CD4-positive, alpha-beta memory T cell (primary cell): ENCODE measurements around the gene KATNIP. TPM values are rescaled to one million over a fixed set of nuclear protein-coding genes. Genes with fewer than 3 reads are reported as not detected.

ENCODE experiments used
- CTCF ChIA-PET: fragments of 350-600 bp; sonication (Branson Sonifier 250); formaldehyde crosslinking; loops from one replicate; lab custom pipeline; 2021; ENCODE audit warnings: inconsistent platforms; ENCODE audit not compliant: partially characterized antibody; lab: Charles Lee
- POLR2A ChIA-PET: fragments of 350-600 bp; sonication (Branson Sonifier 250); formaldehyde crosslinking; loops from one replicate; lab custom pipeline; 2021; ENCODE audit not compliant: partially characterized antibody; lab: Charles Lee
- DNase-seq, 5 donors: peaks; one replicate each; pipeline versions ENCODE4 v3.0.0 to v3.0.0-alpha.2; 2020 to 2022; ENCODE audit warnings: mixed read lengths in 1 of 5
- H3K27ac ChIP-seq: one replicate; pipeline ENCODE4 v1.7.0; 2013; ENCODE audit warnings: low read depth, low read length
- H3K27me3 ChIP-seq: 2 replicates; pipeline ENCODE4 v1.7.0; 2013; ENCODE audit warnings: mild to moderate bottlenecking, low read length, moderate library complexity; ENCODE audit not compliant: insufficient read depth
- H3K36me3 ChIP-seq: 2 replicates; pipeline ENCODE4 v1.7.0; 2013; ENCODE audit warnings: mild to moderate bottlenecking, low read length, moderate library complexity; ENCODE audit not compliant: insufficient read depth
- H3K4me1 ChIP-seq: 2 replicates; pipeline ENCODE4 v1.7.0; 2013; ENCODE audit warnings: mild to moderate bottlenecking, low read length, moderate library complexity; ENCODE audit not compliant: insufficient read depth
- H3K4me3 ChIP-seq, 2 donors: one replicate each; pipeline ENCODE4 v1.7.0; 2013; ENCODE audit warnings: low read length in 2 of 2, mild to moderate bottlenecking in 1 of 2
- H3K9me3 ChIP-seq, 2 donors: one replicate each; pipeline ENCODE4 v1.7.0; 2013; ENCODE audit warnings: low read length in 2 of 2, control low read depth in 1 of 2; ENCODE audit not compliant: control insufficient read depth in 1 of 2
- H3K27ac Mint-ChIP-seq, 7 donors: one replicate each; pipeline ENCODE4 v1.8.0; 2020 to 2021; ENCODE audit warnings: mixed read lengths in 7 of 7, mild to moderate bottlenecking in 6 of 7, inconsistent platforms in 3 of 7, moderate library complexity in 3 of 7
- H3K27me3 Mint-ChIP-seq, 2 donors: one replicate each; pipeline ENCODE4 v1.8.0; 2020 to 2021; ENCODE audit warnings: mixed read lengths in 2 of 2
- H3K36me3 Mint-ChIP-seq, 2 donors: one replicate each; pipeline ENCODE4 v1.8.0; 2020 to 2021; ENCODE audit warnings: mixed read lengths in 2 of 2, inconsistent platforms in 1 of 2, mild to moderate bottlenecking in 1 of 2
- H3K4me1 Mint-ChIP-seq, 4 donors: one replicate each; pipeline ENCODE4 v1.8.0; 2020 to 2021; ENCODE audit warnings: mixed read lengths in 4 of 4, mild to moderate bottlenecking in 1 of 4
- H3K4me3 Mint-ChIP-seq, 8 donors: one replicate each; pipeline ENCODE4 v1.8.0; 2020 to 2021; ENCODE audit warnings: mixed read lengths in 8 of 8, mild to moderate bottlenecking in 7 of 8, moderate library complexity in 6 of 8, inconsistent platforms in 3 of 8
- H3K9me3 Mint-ChIP-seq, 8 donors: one replicate each; pipeline ENCODE4 v1.8.0; 2020 to 2021; ENCODE audit warnings: mixed read lengths in 8 of 8, mild to moderate bottlenecking in 5 of 8, inconsistent platforms in 3 of 8, moderate library complexity in 1 of 8
- intact Hi-C: fragments of 100-400 bp; cut with micrococcal nuclease; formaldehyde crosslinking; loops from one replicate; pipeline ENCODE4 v1.15.1; 2023
- polyA plus RNA-seq, 2 donors: library from polyadenylated mRNA; unstranded; fragments of 300-500 nt; fragmentation: Illumina TruSeq; gene quantifications; one replicate each; pipeline ENCODE4 v1.2.3, GENCODE V29; 2021
- total RNA-seq, 2 experiments: library from RNA; stranded (reverse); gene quantifications; one replicate each; pipeline ENCODE4 v1.2.3, GENCODE V29; 2021

KATNIP gene
- total and polyA plus RNA-seq, 4 experiments from 2014 or later, result 0.31 to 22.9 (median 12.9) TPM

DNA sequence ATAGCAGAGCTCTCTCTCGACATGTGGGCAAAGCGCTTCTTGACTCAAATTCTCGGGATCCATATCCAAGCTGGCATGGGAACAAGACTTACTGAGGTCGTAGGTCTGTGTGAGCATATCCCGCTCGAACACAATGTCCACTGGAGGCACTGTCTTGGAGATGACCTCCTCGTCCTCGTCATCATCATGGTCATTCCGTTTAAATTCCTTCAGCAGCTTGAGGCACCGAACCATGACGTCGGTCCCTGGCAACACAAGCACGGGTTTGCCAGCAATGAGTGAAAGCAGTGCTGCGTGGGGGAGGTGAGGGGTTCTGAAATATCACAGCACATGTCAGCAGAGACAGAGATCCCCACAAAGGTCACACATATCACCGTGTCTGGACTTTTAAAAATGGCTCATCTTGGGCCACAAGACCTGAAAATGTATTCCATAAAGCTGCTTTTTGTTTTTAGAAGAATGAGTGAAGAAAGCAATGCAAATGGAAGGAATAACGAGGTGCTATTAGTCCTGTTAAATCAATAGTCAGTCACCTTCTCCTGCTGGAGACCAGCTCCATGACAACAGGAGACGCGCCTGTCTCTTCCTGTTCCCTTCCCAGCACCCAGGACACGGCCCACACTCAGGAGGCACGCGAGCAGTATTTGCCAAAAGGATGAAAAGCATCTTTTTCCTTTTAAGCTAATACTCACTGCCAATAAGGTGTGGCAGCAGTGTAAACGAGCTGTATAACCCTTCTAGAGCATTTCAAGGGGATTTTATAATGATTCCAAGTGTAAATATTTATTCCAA, 38.1 kb upstream of the KATNIP start:
- no peak overlapping the region for H3K27ac ChIP-seq
- H3K4me3 ChIP-seq, result no peak overlapping the region
- H3K27me3 ChIP-seq, result no peaks in the 10 kb centered on the region
- Mint-ChIP-seq H3K9me3 (no peaks in the 10 kb centered on the region), H3K4me1 (peaks cover 0 to 4% (median 2%) of the 10 kb centered on the region in 4 donors), H3K27me3 (no peaks in the 10 kb centered on the region), H3K4me3 (no peak overlapping the region), H3K36me3 (peaks cover 52 to 78% of the 10 kb centered on the region in 2 donors), H3K27ac (peak overlapping the region in 1 of 7 donors; percentile 17)
- DNase-seq, result no peak
- POLR2A ChIA-PET, result no interaction called here
- no peaks in the 10 kb centered on the region for H3K9me3 ChIP-seq
- peaks cover 26% of the 10 kb centered on the region for H3K36me3 ChIP-seq
- intact Hi-C loops, result no loop called here
- H3K4me1 ChIP-seq, result no peaks in the 10 kb centered on the region
- CTCF ChIA-PET, result interaction anchor here (1.2 kb wide), 1 partner anchor 10 kb away, joined by 3 read pairs; no protein-coding TSS in a partner anchor

GRCh38 chr16:27514806-27515205, 35.1 kb upstream of the KATNIP start:
- H3K4me1 ChIP-seq, result no peaks in the 10 kb centered on the region
- no peaks in the 10 kb centered on the region for H3K27me3 ChIP-seq
- H3K9me3 ChIP-seq, result no peaks in the 10 kb centered on the region
- Mint-ChIP-seq H3K9me3 (no peaks in the 10 kb centered on the region), H3K27me3 (no peaks in the 10 kb centered on the region), H3K4me1 (peaks cover 0 to 4% (median 2%) of the 10 kb centered on the region in 4 donors), H3K27ac (peak overlapping the region in 3 of 7 donors; percentile 2 to 57 (median 46)), H3K4me3 (no peak overlapping the region), H3K36me3 (peaks cover 58 to 77% of the 10 kb centered on the region in 2 donors)
- H3K27ac ChIP-seq, result no peak overlapping the region
- ChIA-PET CTCF (interaction anchor here (1.8 kb wide), 1 partner anchor 18 kb away, joined by 4 read pairs; no protein-coding TSS in a partner anchor), POLR2A (no interaction called here)
- DNase-seq, result no peak
- peaks cover 26% of the 10 kb centered on the region for H3K36me3 ChIP-seq
- no peak overlapping the region for H3K4me3 ChIP-seq
- intact Hi-C loops, result no loop called here

DNA sequence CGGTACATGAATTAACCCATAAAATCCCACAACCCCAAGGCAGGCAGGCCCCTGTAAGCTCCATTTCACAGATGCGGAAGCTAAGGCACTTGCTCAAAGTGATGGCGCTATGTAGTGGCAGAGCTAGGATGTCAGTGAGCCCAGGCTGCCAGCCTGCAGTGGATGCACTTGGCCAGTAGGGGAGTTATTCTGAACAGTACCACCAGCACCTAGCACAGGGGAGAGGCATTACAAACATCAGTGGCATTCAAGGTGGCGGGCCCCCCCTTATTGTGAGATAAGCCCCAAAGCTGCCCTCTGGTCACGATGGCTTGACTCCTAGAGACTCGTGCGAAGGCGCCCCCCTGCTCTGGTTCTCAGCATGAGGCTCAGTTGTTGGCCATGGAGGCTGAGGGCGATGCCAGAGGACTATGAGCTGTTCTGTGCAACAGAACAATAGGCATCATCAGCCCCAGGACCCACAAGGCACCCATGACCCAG, 34.0 kb upstream of the KATNIP start:
- H3K4me1 Mint-ChIP-seq, result peaks cover 0 to 4% (median 2%) of the 10 kb centered on the region in 4 donors
- peaks cover 20% of the 10 kb centered on the region for H3K36me3 ChIP-seq
- POLR2A ChIA-PET, result no interaction called here
- peaks cover 52 to 70% of the 10 kb centered on the region in 2 donors for H3K36me3 Mint-ChIP-seq
- no peaks in the 10 kb centered on the region for H3K9me3 Mint-ChIP-seq
- no peak overlapping the region for H3K4me3 ChIP-seq
- DNase-seq, result no peak
- CTCF ChIA-PET, result interaction anchor here (1.8 kb wide), 1 partner anchor 19 kb away, joined by 4 read pairs; no protein-coding TSS in a partner anchor
- no peaks in the 10 kb centered on the region for H3K9me3 ChIP-seq
- no peak overlapping the region for H3K27ac ChIP-seq
- H3K4me1 ChIP-seq, result no peaks in the 10 kb centered on the region
- H3K27ac Mint-ChIP-seq, result peak overlapping the region in 1 of 7 donors; percentile 31
- no peak overlapping the region for H3K4me3 Mint-ChIP-seq
- intact Hi-C loops, result no loop called here
- H3K27me3 ChIP-seq, result no peaks in the 10 kb centered on the region
- no peaks in the 10 kb centered on the region for H3K27me3 Mint-ChIP-seq

DNA sequence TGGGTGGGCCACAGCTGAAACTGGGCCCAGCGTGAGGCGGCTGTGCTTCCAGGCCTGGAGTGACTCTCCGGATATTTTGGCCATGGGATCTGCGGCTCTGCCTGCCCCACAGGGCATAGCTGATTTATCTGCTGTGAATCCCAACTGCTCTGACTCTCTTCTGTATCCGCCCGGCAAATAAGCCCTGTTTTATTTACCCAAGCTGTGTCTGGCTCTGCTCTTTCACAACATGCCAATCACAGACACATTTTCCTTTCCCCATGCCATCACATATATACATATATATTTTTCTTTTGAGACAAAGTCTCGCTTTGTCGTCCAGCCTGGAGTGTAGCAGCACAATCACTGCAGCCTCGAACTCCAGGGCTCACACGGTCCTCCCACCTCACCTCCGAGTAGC, 33.6 kb upstream of the KATNIP start:
- ChIA-PET CTCF (interaction anchor here (1.8 kb wide), 1 partner anchor 20 kb away, joined by 4 read pairs; no protein-coding TSS in a partner anchor), POLR2A (no interaction called here)
- Mint-ChIP-seq H3K36me3 (peaks cover 48 to 66% of the 10 kb centered on the region in 2 donors), H3K4me3 (no peak overlapping the region), H3K27me3 (no peaks in the 10 kb centered on the region), H3K4me1 (peaks cover 0 to 4% (median 2%) of the 10 kb centered on the region in 4 donors), H3K9me3 (no peaks in the 10 kb centered on the region), H3K27ac (peak overlapping the region in 1 of 7 donors; percentile 75)
- intact Hi-C loops, result no loop called here
- peaks cover 17% of the 10 kb centered on the region for H3K36me3 ChIP-seq
- no peaks in the 10 kb centered on the region for H3K4me1 ChIP-seq
- no peaks in the 10 kb centered on the region for H3K27me3 ChIP-seq
- H3K4me3 ChIP-seq, result no peak overlapping the region
- H3K27ac ChIP-seq, result no peak overlapping the region
- H3K9me3 ChIP-seq, result no peaks in the 10 kb centered on the region
- DNase-seq, result no peak

DNA sequence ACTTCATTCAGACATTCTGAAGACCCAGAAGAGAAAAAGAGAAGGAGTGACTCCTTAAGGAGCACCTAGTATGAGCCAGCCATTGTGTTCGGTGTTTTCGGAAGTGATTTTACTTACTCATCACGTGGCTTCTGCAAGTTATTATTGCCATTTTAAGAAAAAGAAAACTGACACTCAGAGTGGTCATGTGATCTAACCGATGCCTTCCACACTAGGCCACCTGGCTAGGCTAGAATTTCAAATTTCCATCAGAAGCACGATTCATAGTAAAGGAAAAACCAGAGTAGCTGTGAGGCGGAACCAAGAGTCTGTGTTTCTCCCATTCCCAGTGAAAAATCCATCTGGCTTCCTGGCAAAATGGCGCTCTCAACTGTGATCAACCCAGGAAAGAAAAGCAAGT, 32.3 kb upstream of the KATNIP start:
- H3K36me3 ChIP-seq, result peaks cover 22% of the 10 kb centered on the region
- intact Hi-C loops, result no loop called here
- H3K27ac ChIP-seq, result no peak overlapping the region
- Mint-ChIP-seq H3K9me3 (no peaks in the 10 kb centered on the region), H3K27ac (no peak overlapping the region), H3K27me3 (no peaks in the 10 kb centered on the region), H3K4me1 (peaks cover 0 to 5% (median 3%) of the 10 kb centered on the region in 4 donors), H3K36me3 (peaks cover 45 to 62% of the 10 kb centered on the region in 2 donors), H3K4me3 (no peak overlapping the region)
- ChIA-PET POLR2A (no interaction called here), CTCF (no interaction called here)
- no peak overlapping the region for H3K4me3 ChIP-seq
- H3K27me3 ChIP-seq, result no peaks in the 10 kb centered on the region
- H3K4me1 ChIP-seq, result no peaks in the 10 kb centered on the region
- no peaks in the 10 kb centered on the region for H3K9me3 ChIP-seq
- DNase-seq, result no peak

DNA sequence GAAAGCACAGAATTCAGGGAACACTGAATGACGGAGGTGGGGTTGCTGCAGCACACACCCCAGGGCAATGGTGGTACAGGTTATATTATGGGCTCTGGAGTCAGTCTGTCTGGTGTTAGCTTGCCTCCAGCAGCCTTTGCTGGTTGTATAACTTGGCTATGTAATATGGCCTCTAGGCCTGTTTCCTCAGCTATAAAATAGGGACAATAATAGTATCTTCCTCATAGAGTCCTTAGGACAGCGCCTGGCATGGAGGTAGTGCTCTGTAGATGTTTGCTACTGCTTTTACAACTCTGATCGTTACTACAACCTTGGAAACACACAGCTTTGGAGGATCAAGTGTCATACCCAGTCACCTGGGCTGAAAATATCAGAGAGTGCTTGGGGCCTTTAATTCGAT, 31.7 kb upstream of the KATNIP start:
- peaks cover 22% of the 10 kb centered on the region for H3K36me3 ChIP-seq
- CTCF ChIA-PET, result no interaction called here

DNA sequence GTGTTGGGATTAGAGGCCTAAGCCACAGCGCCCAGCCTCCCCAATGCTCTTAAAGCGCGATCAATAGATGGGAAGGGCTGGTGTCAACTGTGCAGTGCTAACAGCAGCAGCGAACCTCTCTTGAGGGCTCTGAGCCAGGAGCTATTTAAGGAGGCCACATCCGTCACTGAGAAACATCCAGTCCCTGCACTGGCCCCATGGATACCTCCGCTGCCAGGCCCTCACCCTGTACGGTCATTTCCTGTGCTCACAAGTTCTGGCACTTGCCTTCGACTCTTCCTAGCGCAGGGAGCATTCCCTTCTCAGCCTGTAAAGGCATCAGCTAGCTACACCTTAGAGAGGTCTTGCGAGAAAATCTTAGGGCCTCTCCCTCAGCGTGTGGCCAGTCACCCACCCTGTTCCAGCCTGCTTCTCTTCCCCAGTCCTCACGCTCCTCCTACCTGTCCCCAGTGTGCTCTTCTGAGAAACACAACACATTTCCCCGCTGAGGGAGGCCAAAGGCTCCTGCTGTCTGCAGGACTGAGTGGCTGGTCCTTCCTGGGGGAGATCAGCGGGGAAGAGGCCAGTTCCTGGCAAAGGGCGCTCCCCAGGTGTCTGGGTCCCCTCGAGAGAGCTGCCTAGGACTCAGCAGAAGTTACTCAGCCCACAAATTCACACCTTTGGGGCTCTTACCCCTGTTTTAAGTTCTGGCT, 28.8 kb upstream of the KATNIP start:
- POLR2A ChIA-PET, result no interaction called here
- peaks cover 0 to 5% (median 0%) of the 10 kb centered on the region in 4 donors for H3K4me1 Mint-ChIP-seq
- H3K27ac Mint-ChIP-seq, result peak overlapping the region in 2 of 7 donors; percentile 50 to 88
- no peaks in the 10 kb centered on the region for H3K9me3 ChIP-seq
- no peaks in the 10 kb centered on the region for H3K27me3 ChIP-seq
- intact Hi-C loops, result no loop called here
- H3K4me1 ChIP-seq, result no peaks in the 10 kb centered on the region
- CTCF ChIA-PET, result interaction anchor here (0.9 kb wide), 1 partner anchor 10 kb away, joined by 3 read pairs; no protein-coding TSS in a partner anchor
- no peak for DNase-seq
- no peak overlapping the region for H3K4me3 ChIP-seq
- no peaks in the 10 kb centered on the region for H3K27me3 Mint-ChIP-seq
- H3K4me3 Mint-ChIP-seq, result no peak overlapping the region
- H3K9me3 Mint-ChIP-seq, result no peaks in the 10 kb centered on the region
- H3K27ac ChIP-seq, result no peak overlapping the region
- H3K36me3 ChIP-seq, result peaks cover 43% of the 10 kb centered on the region
- peaks cover 54 to 63% of the 10 kb centered on the region in 2 donors for H3K36me3 Mint-ChIP-seq

More for the DNA sequence above, 31.7 kb upstream of the KATNIP start:
- no peaks in the 10 kb centered on the region for H3K27me3 Mint-ChIP-seq
- H3K4me1 Mint-ChIP-seq, result peaks cover 0 to 5% (median 2%) of the 10 kb centered on the region in 4 donors
- no peak for DNase-seq
- Histone ChIP-seq H3K27me3 (no peaks in the 10 kb centered on the region), H3K9me3 (no peaks in the 10 kb centered on the region), H3K4me1 (no peaks in the 10 kb centered on the region), H3K4me3 (no peak overlapping the region), H3K27ac (no peak overlapping the region)
- POLR2A ChIA-PET, result no interaction called here
- peaks cover 47 to 61% of the 10 kb centered on the region in 2 donors for H3K36me3 Mint-ChIP-seq
- no peaks in the 10 kb centered on the region for H3K9me3 Mint-ChIP-seq
- H3K27ac Mint-ChIP-seq, result no peak overlapping the region
- H3K4me3 Mint-ChIP-seq, result no peak overlapping the region
- intact Hi-C loops, result no loop called here
